ENCODE measurements around the gene EMD. TPM values are rescaled to one million over a fixed set of nuclear protein-coding genes. Genes with fewer than 3 reads are reported as not detected.

The EMD gene
- total and polyA plus RNA-seq, 2 donors (not counting 1 experiment from before 2014, with no cell fraction given), result 81.7 to 132 TPM

DNA sequence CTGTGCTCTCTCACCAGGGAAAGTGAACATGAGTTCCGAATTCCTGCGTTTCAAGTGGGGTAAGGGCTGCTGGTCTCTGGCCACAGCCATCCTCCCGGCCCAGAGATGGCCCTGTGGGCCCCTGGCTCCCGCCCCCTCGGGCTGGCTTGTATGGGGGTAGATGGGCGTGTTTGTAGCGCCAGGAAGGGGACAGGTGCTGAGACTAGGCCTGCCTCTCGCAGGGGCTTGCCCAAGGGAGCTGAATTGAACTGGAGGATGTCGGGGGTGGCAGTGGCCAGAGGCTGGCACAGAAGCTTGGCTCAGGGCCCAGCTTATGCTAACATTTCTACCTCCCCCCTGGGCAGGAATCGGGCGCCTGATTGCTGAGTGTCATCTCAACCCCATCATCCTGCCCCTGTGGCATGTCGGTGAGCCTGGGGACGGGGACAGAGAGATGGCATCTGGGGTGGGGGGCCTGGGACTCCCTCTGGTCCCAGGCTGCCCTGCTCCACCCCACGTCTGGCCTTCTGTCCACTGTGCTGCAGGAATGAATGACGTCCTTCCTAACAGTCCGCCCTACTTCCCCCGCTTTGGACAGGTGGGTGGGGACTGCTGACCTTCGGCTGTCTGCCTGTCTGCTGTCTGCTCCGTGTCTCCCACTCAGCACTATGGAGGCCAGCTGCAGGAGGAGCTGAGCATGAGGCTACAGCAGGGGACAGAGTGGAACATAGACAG, 40.8 kb downstream of the EMD start:
- Mint-ChIP-seq H3K27ac (no peak overlapping the region), H3K4me1 (peaks cover 4% of the 10 kb centered on the region), H3K27me3 (no peaks in the 10 kb centered on the region), H3K9me3 (ENCODE audit: insufficient read depth) (no peaks in the 10 kb centered on the region), H3K4me3 (no peak overlapping the region)
- DNase-seq (no peak), ATAC-seq (ENCODE audit: low read depth) (no peak)
- Histone ChIP-seq H3K27me3 (replicated peaks in 1 of 4; ENCODE audit: control extremely low read depth in 1 of 4, control insufficient read depth in 3 of 4, insufficient read depth in 4 of 4, low read length in 3 of 4) (no peaks in the 10 kb centered on the region), H3K79me2 (ENCODE audit: control insufficient read depth, insufficient read depth, low read length) (no peaks in the 10 kb centered on the region), H3K4me1 (ENCODE audit: control insufficient read depth in 2 of 2, insufficient read depth in 2 of 2, low read length in 2 of 2) (no peaks in the 10 kb centered on the region), H3K4me3 (ENCODE audit: control extremely low read depth in 1 of 5, extremely low read depth in 1 of 5, insufficient read depth in 1 of 5, low read depth in 2 of 5, low read length in 4 of 5) (no peak overlapping the region), H2AFZ (ENCODE audit: insufficient read depth, low read depth, low read length, poor library complexity, severe bottlenecking) (no peak overlapping the region), H4K20me1 (ENCODE audit: control insufficient read depth, insufficient read depth, low read length, poor library complexity, severe bottlenecking) (no peaks in the 10 kb centered on the region), H3K9ac (ENCODE audit: low read length) (no peak overlapping the region), H3K4me2 (replicated peaks; ENCODE audit: low read depth, low read length, poor library complexity, severe bottlenecking) (no peak overlapping the region), H3K9me3 (ENCODE audit: control extremely low read depth in 1 of 3, control insufficient read depth in 2 of 3, insufficient read depth in 1 of 3, low read length in 2 of 3) (no peaks in the 10 kb centered on the region), H3K27ac (ENCODE audit: low read length in 2 of 2) (no peak overlapping the region), H3K36me3 (replicated peaks in 1 of 2; ENCODE audit: control extremely low read depth in 1 of 2, control insufficient read depth in 1 of 2, extremely low read depth in 1 of 2, insufficient read depth in 2 of 2, low read length in 1 of 2) (peaks cover 0 to 3% of the 10 kb centered on the region in 2 experiments)
- ChIA-PET CTCF (no interaction called here), POLR2A (no interaction called here)
- 95% methylated on average over 10 of the region's 19 CpGs for WGBS (ENCODE audit: insufficient coverage)
- TF ChIP-seq CTCF (IDR thresholded peaks at IDR 0.05) (no peak), EZH2 (IDR thresholded peaks at IDR 0.05; ENCODE audit: borderline replicate concordance, insufficient read depth, low read depth, low read length, poor library complexity, severe bottlenecking) (no peak)
- intact Hi-C loops (cut with micrococcal nuclease), result no loop called here

- peaks cover 0 to 3% of the 10 kb centered on the region in 2 experiments for H3K36me3 ChIP-seq (replicated peaks in 1 of 2; ENCODE audit: control extremely low read depth in 1 of 2, control insufficient read depth in 1 of 2, extremely low read depth in 1 of 2, insufficient read depth in 2 of 2, low read length in 1 of 2)
- no peak for DNase-seq
- no peaks in the 10 kb centered on the region for H3K27me3 ChIP-seq (replicated peaks in 1 of 4; ENCODE audit: control extremely low read depth in 1 of 4, control insufficient read depth in 3 of 4, insufficient read depth in 4 of 4, low read length in 3 of 4)
- ChIA-PET POLR2A (no interaction called here), CTCF (no interaction called here)
- Mint-ChIP-seq H3K9me3 (ENCODE audit: insufficient read depth) (no peaks in the 10 kb centered on the region), H3K4me1 (peaks cover 4% of the 10 kb centered on the region), H3K27ac (no peak overlapping the region), H3K27me3 (no peaks in the 10 kb centered on the region), H3K4me3 (no peak overlapping the region)
- no peak overlapping the region for H3K9ac ChIP-seq (ENCODE audit: low read length)
- TF ChIP-seq CTCF (IDR thresholded peaks at IDR 0.05) (no peak), EZH2 (IDR thresholded peaks at IDR 0.05; ENCODE audit: borderline replicate concordance, insufficient read depth, low read depth, low read length, poor library complexity, severe bottlenecking) (no peak)
- H3K4me2 ChIP-seq (replicated peaks; ENCODE audit: low read depth, low read length, poor library complexity, severe bottlenecking), result no peak overlapping the region
- no peak overlapping the region for H3K27ac ChIP-seq (ENCODE audit: low read length in 2 of 2)
- H3K9me3 ChIP-seq (ENCODE audit: control extremely low read depth in 1 of 3, control insufficient read depth in 2 of 3, insufficient read depth in 1 of 3, low read length in 2 of 3), result no peaks in the 10 kb centered on the region
- H4K20me1 ChIP-seq (ENCODE audit: control insufficient read depth, insufficient read depth, low read length, poor library complexity, severe bottlenecking), result no peaks in the 10 kb centered on the region
- H2AFZ ChIP-seq (ENCODE audit: insufficient read depth, low read depth, low read length, poor library complexity, severe bottlenecking), result no peak overlapping the region
- ATAC-seq (ENCODE audit: low read depth), result no peak
- H3K4me1 ChIP-seq (ENCODE audit: control insufficient read depth in 2 of 2, insufficient read depth in 2 of 2, low read length in 2 of 2), result no peaks in the 10 kb centered on the region
- H3K4me3 ChIP-seq (ENCODE audit: control extremely low read depth in 1 of 5, extremely low read depth in 1 of 5, insufficient read depth in 1 of 5, low read depth in 2 of 5, low read length in 4 of 5), result no peak overlapping the region
- intact Hi-C loops (cut with micrococcal nuclease), result no loop called here
- WGBS (ENCODE audit: insufficient coverage), result 100% methylated on average over 5 of the region's 10 CpGs
- no peaks in the 10 kb centered on the region for H3K79me2 ChIP-seq (ENCODE audit: control insufficient read depth, insufficient read depth, low read length)
Measured at GRCh38 chrX:154420402-154420756, 41.3 kb downstream of the EMD start.

Data from B cell (primary cell).